ENCODE data around the gene DYNC2I2. TPM values are rescaled to one million over a fixed set of nuclear protein-coding genes. Genes with fewer than 3 reads are reported as not detected.

DYNC2I2 gene
- total RNA-seq, 1 experiment from 2014 or later = 58.6 TPM

GRCh38 chr9:128614728-128615127 is 41.9 kb downstream of the DYNC2I2 start:
- WGBS (ENCODE audit: extremely low coverage, insufficient read length, low lambda C conversion rate) = no CpG with 5 or more reads among the region's 1 CpG
- H3K9me3 ChIP-seq (ENCODE audit: control insufficient read depth, low read depth, low read length) = no peaks in the 10 kb centered on the region
- Mint-ChIP-seq H3K4me1 (no peaks in the 10 kb centered on the region), H3K4me3 (no peak overlapping the region), H3K27me3 (ENCODE audit: low read depth) (no peaks in the 10 kb centered on the region), H3K9me3 (no peaks in the 10 kb centered on the region), H3K36me3 (ENCODE audit: insufficient read depth in 1 of 3, low read depth in 3 of 3) (peaks cover 37 to 87% (median 82%) of the 10 kb centered on the region in 3 experiments), H3K27ac (no peak overlapping the region)
- H3K4me2 ChIP-seq (ENCODE audit: insufficient read depth, insufficient read length, low read length) = no peak overlapping the region
- no peak overlapping the region for H2BK15ac ChIP-seq (ENCODE audit: low read depth, low read length)
- H3K56ac ChIP-seq (ENCODE audit: insufficient read length, low read depth, low read length) = no peak overlapping the region
- no peak overlapping the region for H3K14ac ChIP-seq (ENCODE audit: insufficient read depth, low read length)
- H2BK120ac ChIP-seq (ENCODE audit: low read depth, low read length, poor library complexity, severe bottlenecking) = no peak overlapping the region
- H2BK5ac ChIP-seq (ENCODE audit: insufficient read length, low read length) = no peak overlapping the region
- H3K9ac ChIP-seq (ENCODE audit: extremely low read depth, insufficient read length, low read length) = no peak overlapping the region
- H3K27ac ChIP-seq (ENCODE audit: insufficient read length, low read depth, low read length) = no peak overlapping the region
- H4K5ac ChIP-seq (ENCODE audit: insufficient read length, low read depth, low read length) = no peak overlapping the region
- H3T11ph ChIP-seq (ENCODE audit: low read length) = no peak overlapping the region
- no peak overlapping the region for H3K23ac ChIP-seq (ENCODE audit: insufficient read length, low read depth, low read length)
- no peaks in the 10 kb centered on the region for H3K4me1 ChIP-seq (ENCODE audit: insufficient read depth, low read length)
- H2AFZ ChIP-seq (ENCODE audit: low read length) = no peak overlapping the region
- H3K79me1 ChIP-seq (ENCODE audit: insufficient read depth, low read depth, low read length, poor library complexity, severe bottlenecking) = no peaks in the 10 kb centered on the region
- H2AK5ac ChIP-seq (ENCODE audit: insufficient read length, low read length) = no peak overlapping the region
- H3K23me2 ChIP-seq (ENCODE audit: insufficient read length, low read depth, low read length, poor library complexity, severe bottlenecking) = no peaks in the 10 kb centered on the region
- H2BK20ac ChIP-seq (ENCODE audit: low read depth, low read length, poor library complexity, severe bottlenecking) = no peak overlapping the region
- no peak overlapping the region for H2BK12ac ChIP-seq (ENCODE audit: insufficient read length, low read depth, low read length)
- no peaks in the 10 kb centered on the region for H4K20me1 ChIP-seq (ENCODE audit: control insufficient read depth, insufficient read depth, insufficient read length)
- no peak overlapping the region for H4K91ac ChIP-seq (ENCODE audit: insufficient read length, low read depth, low read length)
- TF ChIP-seq, protein P1, sequence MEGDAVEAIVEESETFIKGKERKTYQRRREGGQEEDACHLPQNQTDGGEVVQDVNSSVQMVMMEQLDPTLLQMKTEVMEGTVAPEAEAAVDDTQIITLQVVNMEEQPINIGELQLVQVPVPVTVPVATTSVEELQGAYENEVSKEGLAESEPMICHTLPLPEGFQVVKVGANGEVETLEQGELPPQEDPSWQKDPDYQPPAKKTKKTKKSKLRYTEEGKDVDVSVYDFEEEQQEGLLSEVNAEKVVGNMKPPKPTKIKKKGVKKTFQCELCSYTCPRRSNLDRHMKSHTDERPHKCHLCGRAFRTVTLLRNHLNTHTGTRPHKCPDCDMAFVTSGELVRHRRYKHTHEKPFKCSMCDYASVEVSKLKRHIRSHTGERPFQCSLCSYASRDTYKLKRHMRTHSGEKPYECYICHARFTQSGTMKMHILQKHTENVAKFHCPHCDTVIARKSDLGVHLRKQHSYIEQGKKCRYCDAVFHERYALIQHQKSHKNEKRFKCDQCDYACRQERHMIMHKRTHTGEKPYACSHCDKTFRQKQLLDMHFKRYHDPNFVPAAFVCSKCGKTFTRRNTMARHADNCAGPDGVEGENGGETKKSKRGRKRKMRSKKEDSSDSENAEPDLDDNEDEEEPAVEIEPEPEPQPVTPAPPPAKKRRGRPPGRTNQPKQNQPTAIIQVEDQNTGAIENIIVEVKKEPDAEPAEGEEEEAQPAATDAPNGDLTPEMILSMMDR (conservative IDR thresholded peaks at IDR 0.05) = no peak
- H3K18ac ChIP-seq (ENCODE audit: insufficient read length, low read depth, low read length) = no peak overlapping the region
- H4K8ac ChIP-seq (replicated peaks; ENCODE audit: insufficient read length, low read depth, low read length) = no peak overlapping the region
- no peak overlapping the region for H3K4ac ChIP-seq (ENCODE audit: low read depth, low read length)
- no peak for DNase-seq
- no peaks in the 10 kb centered on the region for H3K27me3 ChIP-seq (ENCODE audit: insufficient read depth, low read length)
- no peaks in the 10 kb centered on the region for H3K79me2 ChIP-seq (ENCODE audit: insufficient read depth, low read length)
